Gastrocnemius medialis (tissue), 4 donors: ENCODE data around the gene MXRA8. TPM values are rescaled to one million over a fixed set of nuclear protein-coding genes. Genes with fewer than 3 reads are reported as not detected.

ENCODE experiments used
- ATAC-seq, 2 donors: fragments of 150-250 bp; one replicate each; pipeline ENCODE4 v1.9.1; 2016
- DNase-seq, 2 donors: peaks; one replicate each; pipeline ENCODE4 v3.0.0-alpha.2; 2019
- H3K27ac ChIP-seq, 4 donors: fragments of 200-600 bp; sonication (generic); 1 replicate in 1 of 4; 2 replicates in 3 of 4; pipeline ENCODE4 v1.5.1; 2016 to 2018; ENCODE audit warnings: mild to moderate bottlenecking in 2 of 4, moderate library complexity in 1 of 4
- H3K27me3 ChIP-seq, 3 donors: fragments of 200-600 bp; sonication (generic) in 2 of 3; 1 replicate in 1 of 3; 2 replicates in 2 of 3; pipeline versions ENCODE4 v1.5.1 to v1.6.0; 2016 to 2019; ENCODE audit warnings: mild to moderate bottlenecking in 1 of 3, moderate library complexity in 1 of 3
- H3K36me3 ChIP-seq, 2 donors: fragments of 200-600 bp; sonication (generic) in 1 of 2; one replicate each; pipeline ENCODE4 v1.5.1; 2017 to 2018
- H3K4me1 ChIP-seq, 2 donors: fragments of 200-600 bp; sonication (generic) in 1 of 2; one replicate each; pipeline ENCODE4 v1.5.1; 2016 to 2017; ENCODE audit warnings: mild to moderate bottlenecking in 2 of 2
- H3K4me3 ChIP-seq, 4 donors: fragments of 200-600 bp; sonication (generic) in 3 of 4; 1 replicate in 1 of 4; 2 replicates in 3 of 4; pipeline ENCODE4 v1.5.1; 2016 to 2019; ENCODE audit warnings: mild to moderate bottlenecking in 2 of 4
- H3K9me3 ChIP-seq, 3 donors: fragments of 200-600 bp; sonication (generic) in 2 of 3; 1 replicate in 1 of 3; 2 replicates in 2 of 3; pipeline ENCODE4 v1.5.1; 2016 to 2019
- POLR2A ChIP-seq, 2 donors: fragments of 450-650 bp; IDR thresholded peaks; one replicate each; pipeline ENCODE4 v1.6.1; 2017; ENCODE audit warnings: antibody characterized with exemption in 2 of 2, mild to moderate bottlenecking in 2 of 2, moderate library complexity in 2 of 2
- in situ Hi-C, 4 donors: fragments of 200-750 bp; cut with MboI; loops; one replicate each; pipeline versions ENCODE4 v1.15.0 to v1.8.0; 2017; ENCODE audit warnings: low sequenced_read_pairs in 4 of 4
- intact Hi-C: fragments of 100-400 bp; cut with DNase I; formaldehyde crosslinking; loops from one replicate; pipeline ENCODE4 v1.15.1; 2023; ENCODE audit warnings: low total_unique reads
- total RNA-seq, 4 donors: library from RNA; depleted of rRNA; stranded (reverse); fragments of >200 nt; gene quantifications; one replicate each; pipeline versions ENCODE4 v1.1.0 to v1.2.3, GENCODE V29; 2016
- TF ChIP-seq, protein P1 (sequence below), 5 experiments: fragments of 450-650 bp in 3 of 5; fragments of 200-600 bp in 2 of 5; sonication (generic) in 2 of 5; IDR thresholded peaks in 4 of 5; conservative IDR thresholded peaks in 1 of 5; 1 replicate in 4 of 5; 2 replicates in 1 of 5; pipeline ENCODE4 v1.5.1; 2016 to 2019; ENCODE audit warnings: antibody characterized with exemption in 5 of 5, mild to moderate bottlenecking in 3 of 5, moderate library complexity in 3 of 5

Gene MXRA8
- total RNA-seq, 4 donors from 2014 or later: 13.9 to 41.9 (median 34.2) TPM

DNA sequence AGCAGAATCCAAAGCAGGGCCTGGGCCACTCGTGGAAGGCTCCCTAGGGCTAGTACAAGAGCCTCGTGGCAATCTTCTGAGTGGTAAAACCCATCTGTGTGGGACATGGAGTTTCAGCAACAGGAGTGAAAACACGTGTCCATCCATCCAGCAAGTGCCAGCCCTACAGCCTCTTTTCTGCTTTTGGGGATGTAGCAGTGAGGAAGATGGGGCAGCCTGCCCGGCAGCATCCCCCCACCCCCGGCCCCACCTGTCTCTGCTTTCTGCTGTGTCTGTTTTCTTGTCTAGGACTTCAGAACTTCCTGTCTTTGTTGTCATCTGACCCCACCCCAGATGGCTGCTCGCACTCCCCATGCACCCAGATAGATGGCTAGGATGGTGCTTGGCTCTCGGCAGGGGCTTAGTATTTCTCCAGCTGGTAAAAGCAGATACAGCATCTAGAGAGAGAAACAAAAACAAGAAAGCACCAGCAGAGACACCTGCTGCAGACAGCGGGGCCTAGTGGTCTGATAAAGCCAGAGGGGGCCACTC lies 32.2 kb downstream of the MXRA8 start:
- no peak for ATAC-seq
- Histone ChIP-seq H3K27ac (peak overlapping the region; percentile 86 to 97 (median 92)), H3K4me3 (peak overlapping the region; percentile 78 to 95 (median 85)), H3K9me3 (no peaks in the 10 kb centered on the region), H3K27me3 (no peaks in the 10 kb centered on the region), H3K36me3 (peaks cover 0 to 9% of the 10 kb centered on the region in 2 donors), H3K4me1 (peaks cover 47 to 58% of the 10 kb centered on the region in 2 donors)
- intact Hi-C loops: no loop called here
- in situ Hi-C loops: no loop called here
- no peak for DNase-seq
- TF ChIP-seq, protein P1, sequence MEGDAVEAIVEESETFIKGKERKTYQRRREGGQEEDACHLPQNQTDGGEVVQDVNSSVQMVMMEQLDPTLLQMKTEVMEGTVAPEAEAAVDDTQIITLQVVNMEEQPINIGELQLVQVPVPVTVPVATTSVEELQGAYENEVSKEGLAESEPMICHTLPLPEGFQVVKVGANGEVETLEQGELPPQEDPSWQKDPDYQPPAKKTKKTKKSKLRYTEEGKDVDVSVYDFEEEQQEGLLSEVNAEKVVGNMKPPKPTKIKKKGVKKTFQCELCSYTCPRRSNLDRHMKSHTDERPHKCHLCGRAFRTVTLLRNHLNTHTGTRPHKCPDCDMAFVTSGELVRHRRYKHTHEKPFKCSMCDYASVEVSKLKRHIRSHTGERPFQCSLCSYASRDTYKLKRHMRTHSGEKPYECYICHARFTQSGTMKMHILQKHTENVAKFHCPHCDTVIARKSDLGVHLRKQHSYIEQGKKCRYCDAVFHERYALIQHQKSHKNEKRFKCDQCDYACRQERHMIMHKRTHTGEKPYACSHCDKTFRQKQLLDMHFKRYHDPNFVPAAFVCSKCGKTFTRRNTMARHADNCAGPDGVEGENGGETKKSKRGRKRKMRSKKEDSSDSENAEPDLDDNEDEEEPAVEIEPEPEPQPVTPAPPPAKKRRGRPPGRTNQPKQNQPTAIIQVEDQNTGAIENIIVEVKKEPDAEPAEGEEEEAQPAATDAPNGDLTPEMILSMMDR (IDR thresholded peaks at IDR 0.05 in 4 of 5, conservative IDR thresholded peaks at IDR 0.05 in 1 of 5): no peak
- TF ChIP-seq POLR2A (IDR thresholded peaks at IDR 0.05): no peak

DNA sequence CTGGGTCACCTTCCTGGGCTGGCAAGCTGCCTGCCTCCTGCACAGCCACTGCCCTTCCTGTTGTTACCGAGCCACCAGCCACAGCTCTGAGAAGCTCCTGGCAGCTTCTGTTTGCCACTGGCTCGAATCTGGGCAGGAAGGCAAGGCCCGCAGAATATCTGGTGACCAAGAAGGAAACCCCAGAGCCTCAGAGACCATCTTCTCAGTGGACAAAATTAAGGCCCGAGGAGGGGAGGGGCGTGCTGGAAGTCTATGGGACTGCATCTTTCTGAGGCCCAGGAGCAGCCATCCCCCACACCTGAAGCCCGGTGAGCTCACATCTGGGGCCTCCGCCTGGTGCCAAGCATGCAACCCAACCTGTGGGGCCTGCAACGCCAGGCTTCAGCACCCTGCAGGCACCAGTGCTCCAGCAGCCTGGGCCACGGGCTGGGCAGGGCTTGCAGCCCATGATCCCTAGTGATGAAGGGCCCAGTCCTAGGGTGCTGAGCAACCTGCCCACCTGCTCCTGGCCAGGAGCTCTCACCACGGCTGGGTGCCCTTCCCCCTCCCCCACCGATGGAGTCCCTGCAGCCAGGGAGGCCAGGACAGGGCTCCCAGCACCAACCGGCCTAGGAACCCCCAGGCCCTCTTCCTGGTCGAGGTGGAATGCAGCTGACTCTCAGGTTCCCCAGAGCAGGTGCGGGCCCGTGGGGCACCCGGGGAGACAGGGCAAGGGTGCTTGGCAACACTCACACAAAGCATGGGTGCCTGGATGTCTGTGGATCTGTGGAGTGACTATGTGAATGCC lies 32.9 kb downstream of the MXRA8 start:
- ATAC-seq (peak in 1 of 2 donors; percentile 43), DNase-seq (peak in 1 of 2 donors; percentile 67)
- peaks cover 0 to 11% of the 10 kb centered on the region in 2 donors for H3K36me3 ChIP-seq
- no peaks in the 10 kb centered on the region for H3K9me3 ChIP-seq
- in situ Hi-C loops (no loop called here), intact Hi-C loops (loop anchor here (2.0 kb wide), 2 partner anchors 17 to 23 kb away; partner anchors contain the start of genes DVL1 and PUSL1)
- H3K4me1 ChIP-seq: peaks cover 47 to 57% of the 10 kb centered on the region in 2 donors
- no peaks in the 10 kb centered on the region for H3K27me3 ChIP-seq
- peak overlapping the region; percentile 86 to 97 (median 92) for H3K27ac ChIP-seq
- H3K4me3 ChIP-seq: peak overlapping the region; percentile 78 to 95 (median 85)
- no peak for TF ChIP-seq POLR2A (IDR thresholded peaks at IDR 0.05)
- TF ChIP-seq, protein P1 (IDR thresholded peaks at IDR 0.05 in 4 of 5, conservative IDR thresholded peaks at IDR 0.05 in 1 of 5): no peak

GRCh38 chr1:1324524-1325287 lies 33.6 kb downstream of the MXRA8 start, which contains the start of the genes CPTP and INTS11:
TSS of gene CPTP (plus strand) at chr1:1324802. CDS start at chr1:1326911, 2,109 bp downstream.
TSS of gene INTS11 (minus strand) at chr1:1324660. CDS start at chr1:1324608, 52 bp downstream.
- H3K27ac ChIP-seq: peak within 1 kb of the TSS; percentile 86 to 97 (median 92)
- H3K4me3 ChIP-seq: peak within 1 kb of the TSS; percentile 78 to 95 (median 85)
- H3K9me3 ChIP-seq: no peaks in the 10 kb centered on the region
- DNase-seq (peak; percentile 91 to 92), ATAC-seq (peak; percentile 83 to 88)
- TF ChIP-seq POLR2A (IDR thresholded peaks at IDR 0.05): peak; percentile 76 to 91
- TF ChIP-seq, protein P1 (IDR thresholded peaks at IDR 0.05 in 4 of 5, conservative IDR thresholded peaks at IDR 0.05 in 1 of 5): no peak
- peaks cover 43 to 53% of the 10 kb centered on the region in 2 donors for H3K4me1 ChIP-seq
- in situ Hi-C loops (no loop called here), intact Hi-C loops (loop anchor here (2.0 kb wide), 2 partner anchors 16 to 24 kb away; partner anchors contain the start of genes DVL1 and PUSL1)
- peaks cover 0 to 17% of the 10 kb centered on the region in 2 donors for H3K36me3 ChIP-seq
- H3K27me3 ChIP-seq: no peaks in the 10 kb centered on the region

GRCh38 chr1:1324084-1324523 lies 34.3 kb downstream of the MXRA8 start:
- peak overlapping the region; percentile 86 to 97 (median 92) for H3K27ac ChIP-seq
- H3K4me1 ChIP-seq: peaks cover 43 to 53% of the 10 kb centered on the region in 2 donors
- peaks cover 0 to 23% of the 10 kb centered on the region in 2 donors for H3K36me3 ChIP-seq
- in situ Hi-C loops: no loop called here
- no peaks in the 10 kb centered on the region for H3K9me3 ChIP-seq
- ATAC-seq (peak; percentile 10 to 28), DNase-seq (no peak)
- H3K4me3 ChIP-seq: peak overlapping the region; percentile 78 to 95 (median 85)
- intact Hi-C loops: loop anchor here (2.0 kb wide), 2 partner anchors 15 to 25 kb away; partner anchors contain the start of genes DVL1 and PUSL1
- no peaks in the 10 kb centered on the region for H3K27me3 ChIP-seq
- TF ChIP-seq, protein P1 (IDR thresholded peaks at IDR 0.05 in 4 of 5, conservative IDR thresholded peaks at IDR 0.05 in 1 of 5): no peak
- TF ChIP-seq POLR2A (IDR thresholded peaks at IDR 0.05): no peak
